IPS-NIHi11 (cell line): ENCODE results near the gene FAM184A.
"Not testable (repeated sequence)": the region's sequence is repeated elsewhere in the genome, so short reads cannot be mapped to it uniquely, and the experiment has no call there.

ENCODE experiments used
- DNase-seq: peaks from one replicate; pipeline ENCODE4 v3.0.0; 2012; ENCODE audit warnings: mixed read lengths, low spot score

Gene FAM184A

DNA sequence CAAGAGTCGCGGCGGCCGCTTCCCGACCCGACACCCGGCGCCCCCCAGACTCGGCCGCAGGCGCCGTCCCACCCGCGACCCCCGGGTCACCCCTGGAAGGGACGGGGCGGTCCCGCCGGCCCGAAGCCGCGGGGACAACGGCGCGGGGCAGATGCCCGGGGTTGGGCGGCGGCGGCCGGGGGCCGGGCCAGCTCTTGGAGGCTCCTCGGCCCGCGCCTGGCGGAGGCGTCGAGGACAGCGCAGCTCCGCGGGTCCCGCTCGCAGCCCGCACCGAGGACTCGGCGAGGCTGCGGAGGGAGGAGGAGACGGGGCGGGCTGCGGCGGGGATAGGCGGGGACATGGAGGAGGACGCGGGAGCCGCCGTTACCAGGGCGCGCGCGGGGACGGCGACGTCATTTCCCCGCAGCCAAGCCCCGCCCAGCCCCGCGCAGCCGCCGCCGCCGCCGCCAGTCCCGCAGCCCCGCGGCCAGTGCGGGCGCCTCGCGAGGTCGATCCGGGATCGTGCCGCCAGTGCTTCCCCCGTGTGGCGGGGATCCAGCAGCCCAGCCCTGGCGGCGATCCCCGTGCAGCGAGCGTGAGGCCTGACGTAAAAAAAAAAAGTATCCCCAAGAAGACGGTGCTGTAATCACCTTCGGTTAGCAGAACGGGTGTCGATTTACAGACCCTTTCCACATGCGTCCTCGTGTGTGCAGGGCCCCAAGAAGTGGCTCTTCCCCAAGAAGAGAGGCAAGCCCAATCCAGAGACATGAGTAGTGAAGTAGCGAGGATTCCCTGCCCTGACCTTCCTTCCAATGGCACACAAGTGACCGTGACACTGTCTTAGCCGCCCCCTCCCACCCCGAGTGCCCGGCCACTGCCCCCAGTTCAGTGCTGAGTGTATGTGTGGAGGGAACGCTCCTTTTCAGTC is at the start of gene FAM184A:
TSS of gene FAM184A (minus strand) at position 289 of the 907 bp plus-strand sequence. CDS start 365 bp downstream, outside the sequence.
- DNase-seq = peak; percentile 84

GRCh38 chr6:119127627-119128026 is 49.2 kb upstream of the FAM184A start:
- DNase-seq = no peak

- no peak for DNase-seq
Observed at GRCh38 chr6:119126826-119127225, 48.4 kb upstream of the FAM184A start.

GRCh38 chr6:119126140-119126539 is 47.7 kb upstream of the FAM184A start:
- DNase-seq = no peak

DNA sequence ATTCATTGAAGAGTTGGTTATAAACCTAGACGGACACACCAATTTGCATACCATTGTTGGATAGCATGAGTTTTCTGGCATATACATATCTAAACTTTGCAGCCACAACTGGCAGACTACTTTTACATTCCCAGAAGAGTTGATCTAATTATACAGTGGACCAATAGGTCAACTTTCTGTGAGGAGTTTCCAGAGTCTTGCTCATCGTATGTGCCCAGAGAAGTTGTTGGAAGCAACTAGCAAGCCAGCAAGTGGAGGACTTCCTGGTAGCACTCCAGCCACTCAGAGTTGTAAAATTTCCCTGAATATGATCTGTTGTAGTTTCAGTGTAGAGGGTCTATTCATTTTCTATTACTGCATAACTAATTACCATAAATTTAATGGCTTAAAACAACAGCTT is 47.1 kb upstream of the FAM184A start:
- DNase-seq = no peak

GRCh38 chr6:119124079-119124824 is 45.8 kb upstream of the FAM184A start:
- no peak for DNase-seq

- no peak for DNase-seq
Observed at GRCh38 chr6:119122336-119122735, 43.9 kb upstream of the FAM184A start.

DNA sequence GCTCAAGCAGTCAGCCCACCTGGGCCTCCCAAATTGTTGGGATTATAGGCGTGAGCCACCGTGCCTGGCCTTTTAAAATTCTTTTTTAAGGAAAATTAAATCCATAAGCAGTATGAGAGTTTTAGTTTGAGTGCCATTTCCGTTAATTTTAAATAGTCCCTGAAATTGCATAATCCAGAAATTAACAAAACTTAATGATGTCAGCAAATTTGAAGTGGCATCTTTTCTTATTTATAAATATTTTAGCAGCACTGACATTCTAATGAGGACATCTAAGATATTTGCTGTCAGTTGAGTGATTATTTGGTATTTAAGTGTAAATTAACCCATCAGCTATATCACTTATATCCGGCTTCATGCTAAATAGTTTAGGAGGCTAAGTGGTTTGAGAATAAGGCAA is 42.9 kb upstream of the FAM184A start:
- no peak for DNase-seq

GRCh38 chr6:119119989-119120388 is 41.5 kb upstream of the FAM184A start:
- DNase-seq = no peak

DNA sequence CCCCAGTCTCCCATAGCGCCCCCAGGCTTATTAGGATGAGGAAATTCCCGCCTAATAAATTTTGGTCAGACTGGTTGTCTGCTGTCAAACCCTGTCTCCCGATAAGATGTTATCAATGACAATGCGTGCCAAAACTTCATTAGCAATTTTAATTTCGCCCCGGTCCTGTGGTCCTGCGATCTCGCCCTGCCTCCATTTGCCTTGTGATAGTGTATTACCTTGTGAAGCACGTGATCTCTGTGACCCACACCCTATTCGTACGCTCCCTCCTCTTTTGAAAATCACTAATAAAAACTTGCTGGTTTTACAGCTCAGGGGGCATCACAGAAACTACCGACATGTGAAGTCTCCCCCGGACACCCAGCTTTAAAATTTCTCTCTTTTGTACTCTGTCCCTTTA is 40.6 kb upstream of the FAM184A start:
- DNase-seq = not testable (repeated sequence)

DNA sequence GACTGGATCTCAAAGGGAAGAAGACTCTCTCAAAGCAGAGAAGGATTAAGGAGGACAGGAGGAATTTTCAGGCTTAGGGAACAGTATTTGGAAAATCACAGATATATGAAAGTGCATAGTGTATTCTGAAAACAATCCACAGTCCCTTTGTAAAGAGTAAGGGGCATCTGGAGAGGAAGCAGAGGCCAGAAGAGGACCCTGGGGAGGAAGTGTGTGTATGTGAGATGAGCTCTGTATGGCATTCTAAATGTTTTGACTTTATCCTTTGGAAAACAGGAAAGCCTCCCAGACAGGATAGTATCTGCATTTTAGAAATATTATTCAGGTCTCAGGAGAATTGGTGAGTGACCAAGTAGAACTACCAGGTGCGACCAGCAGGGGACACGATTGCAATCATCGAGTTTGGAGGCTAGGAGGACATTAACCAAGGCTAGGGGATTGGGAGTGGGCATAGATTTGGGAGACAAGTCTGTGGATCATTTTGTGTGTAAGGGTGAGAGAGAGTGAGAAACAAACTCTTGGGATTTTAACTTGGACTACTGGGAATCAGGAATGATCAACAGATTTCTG is 38.3 kb upstream of the FAM184A start:
- DNase-seq = no peak

- DNase-seq = no peak
Observed at GRCh38 chr6:119113961-119114360, 35.5 kb upstream of the FAM184A start.

DNA sequence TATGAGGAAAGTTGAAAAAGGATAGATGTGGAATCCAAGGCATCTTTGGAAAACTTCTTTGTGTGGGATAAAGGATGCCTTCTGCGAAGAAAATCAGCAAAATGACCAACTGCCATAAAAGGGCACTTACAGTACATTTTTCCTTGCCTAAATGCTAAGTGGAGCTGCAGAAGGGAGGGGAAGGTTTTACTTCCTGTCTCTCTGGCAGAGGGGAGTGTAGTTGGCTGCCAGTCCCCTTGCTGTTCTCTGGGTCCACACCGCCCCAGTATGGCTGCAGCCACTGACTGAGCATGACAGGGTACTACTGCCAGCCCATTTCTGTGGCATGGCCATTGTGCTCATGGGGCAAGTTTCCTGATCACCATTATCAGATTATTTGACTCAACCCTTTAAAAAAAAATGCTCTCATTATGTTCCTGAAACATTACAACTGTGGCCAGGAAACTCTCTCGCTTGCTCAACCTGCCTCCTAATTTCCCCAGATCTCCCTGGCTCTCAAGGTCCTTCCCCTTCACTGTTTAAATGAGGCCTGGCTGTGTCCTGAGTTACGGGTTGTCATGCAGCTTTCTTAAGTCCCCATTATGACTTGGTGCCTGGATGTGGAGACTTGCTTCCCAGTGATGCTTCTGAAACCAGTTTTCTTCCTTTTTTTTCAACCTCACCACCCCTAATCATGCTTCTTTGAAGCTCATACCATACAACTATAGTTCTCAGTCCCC is 34.5 kb upstream of the FAM184A start:
- DNase-seq = no peak

DNA sequence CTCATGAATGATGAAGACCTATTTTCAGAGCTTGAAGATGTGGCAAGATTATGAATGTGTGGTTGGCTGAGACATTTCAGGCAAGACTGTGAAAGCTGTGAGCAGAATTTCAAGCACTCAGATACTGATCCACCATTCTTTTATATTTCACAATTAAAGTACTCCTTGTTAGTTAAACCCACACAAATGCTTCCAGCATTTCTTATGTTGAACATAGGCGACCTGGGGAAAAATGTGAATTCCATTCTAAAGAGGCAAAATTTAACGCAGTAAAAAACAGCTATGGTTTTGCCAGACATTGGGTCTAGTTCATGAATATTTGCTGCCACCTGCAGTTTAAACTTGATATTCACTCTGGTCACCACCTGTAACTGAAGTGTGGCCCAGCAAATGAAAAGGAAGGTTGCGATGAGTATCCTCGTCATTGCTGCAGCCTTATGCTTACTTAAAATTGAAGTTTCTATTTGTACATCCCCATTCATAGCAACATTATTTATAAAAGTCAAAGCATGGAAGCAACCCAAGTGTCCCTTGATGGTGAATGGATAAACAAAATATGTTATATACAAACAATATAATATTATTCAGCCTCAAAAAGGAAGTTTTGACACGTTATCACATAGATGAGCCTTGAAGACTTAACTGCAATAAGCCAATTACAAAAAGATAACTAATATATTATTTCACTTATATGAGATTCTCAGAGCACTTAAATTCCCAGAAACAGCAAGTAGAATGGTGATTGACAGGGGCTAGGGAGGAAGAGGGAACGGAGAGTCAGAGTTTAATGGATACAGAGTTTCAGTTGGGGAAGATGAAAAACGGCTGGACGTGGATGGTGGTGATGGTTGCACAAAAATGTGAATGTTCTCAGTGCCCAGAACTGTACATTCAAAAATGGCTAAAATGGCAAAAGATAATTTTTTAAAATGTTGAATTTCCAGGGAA is 32.4 kb upstream of the FAM184A start:
- DNase-seq = peak; percentile 45

DNA sequence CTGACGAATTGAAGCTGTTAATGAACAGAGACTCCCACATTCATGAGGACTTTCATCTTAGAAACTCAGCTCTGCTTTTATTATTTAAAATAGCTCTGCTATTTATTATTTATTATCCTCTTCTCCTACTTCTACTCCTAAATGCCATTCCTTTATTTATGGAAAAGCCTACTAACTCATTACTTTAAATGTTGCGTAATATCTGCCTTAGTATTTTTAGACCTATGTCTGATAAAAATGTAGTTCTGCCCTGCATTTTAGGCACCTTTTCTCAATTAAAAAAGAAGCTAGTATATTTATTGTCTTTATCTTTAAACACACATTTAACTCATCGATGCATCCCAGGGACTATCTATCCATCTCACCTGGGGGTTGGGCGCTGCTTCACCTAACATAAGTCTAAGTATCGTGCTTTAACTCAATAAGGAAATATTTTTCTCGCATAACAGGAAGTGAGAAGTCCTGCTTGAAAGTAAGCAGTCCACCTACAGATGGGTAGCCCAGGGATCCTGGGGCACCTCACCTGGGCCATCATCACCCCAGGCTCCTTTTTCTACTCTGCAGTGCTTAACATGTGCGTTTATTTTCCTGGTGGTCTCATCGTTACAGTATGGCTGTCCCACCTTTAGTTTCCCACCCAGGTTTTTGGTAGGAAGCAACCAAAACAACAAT is 31.3 kb upstream of the FAM184A start:
- no peak for DNase-seq

GRCh38 chr6:119108076-119108475 is 29.6 kb upstream of the FAM184A start:
- no peak for DNase-seq

DNA sequence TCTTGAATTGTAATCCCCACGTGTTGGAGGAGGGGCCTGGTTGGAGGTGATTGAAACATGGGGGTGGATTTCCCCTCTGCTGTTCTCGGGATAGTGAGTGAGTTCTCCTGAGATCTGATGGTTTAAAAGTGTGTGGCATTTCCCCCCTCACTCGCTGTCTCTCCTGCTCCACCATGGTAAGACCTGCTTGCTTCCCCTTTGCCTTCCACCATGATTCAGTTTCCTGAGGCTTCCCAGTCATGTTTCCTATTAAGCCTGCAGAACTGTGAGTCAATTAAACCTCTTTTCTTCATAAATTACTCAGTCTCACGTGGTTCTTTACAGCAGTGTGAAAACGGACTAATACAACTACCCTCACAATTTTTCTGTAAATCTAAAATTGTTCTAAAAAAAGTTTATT is 26.8 kb upstream of the FAM184A start:
- DNase-seq = no peak

DNA sequence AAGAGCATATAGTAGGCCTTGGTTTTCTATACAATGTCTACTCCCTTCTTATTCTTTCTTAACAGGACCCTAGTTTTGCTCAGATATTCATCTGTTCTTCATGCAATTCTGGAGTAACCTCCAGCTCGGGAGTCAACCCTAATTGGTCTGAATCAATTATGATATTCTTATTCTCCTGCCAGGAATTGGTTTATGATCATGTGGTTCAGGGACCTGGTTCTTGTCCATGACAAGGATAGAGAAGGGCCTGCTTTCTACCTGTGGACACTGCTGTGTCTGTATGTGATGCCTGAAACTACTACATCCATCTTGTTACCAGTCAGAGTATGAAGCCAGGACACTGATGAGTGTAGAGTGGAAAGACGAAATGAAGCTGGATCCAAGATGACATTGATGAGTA is 24.4 kb upstream of the FAM184A start:
- no peak for DNase-seq

DNA sequence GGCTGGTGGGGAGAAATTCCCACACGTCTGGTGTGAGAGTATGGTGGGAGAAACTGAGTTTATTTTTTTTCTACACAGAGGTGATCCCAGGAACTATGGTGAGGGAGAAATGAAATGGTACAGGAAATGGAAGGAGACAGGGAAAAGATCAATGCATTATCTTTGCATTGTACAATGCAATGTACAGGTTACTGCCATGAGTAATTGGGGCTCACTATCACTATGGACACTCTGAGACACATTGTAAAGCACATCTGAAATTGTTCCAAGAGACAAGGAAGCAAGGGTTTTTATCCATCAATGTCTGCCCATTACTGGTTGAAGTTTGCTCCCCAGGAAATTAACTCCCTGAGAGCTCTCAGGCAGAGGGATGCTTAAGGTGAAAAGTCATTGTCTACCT is 21.7 kb upstream of the FAM184A start:
- DNase-seq = no peak

GRCh38 chr6:119097815-119098361 is 19.4 kb upstream of the FAM184A start:
- DNase-seq = not testable (repeated sequence)
